PC-9 (cell line): Measurements from ENCODE around the gene RAB10.

Source experiments
- EZH2 ChIP-seq: fragments of 200-600 bp; sonication (generic); IDR thresholded peaks from 2 replicates; pipeline ENCODE4 v1.8.0; 2017; ENCODE audit warnings: antibody characterized with exemption, low read depth
- TF ChIP-seq, protein P1 (sequence below): fragments of 200-600 bp; sonication (generic); conservative IDR thresholded peaks from 2 replicates; pipeline ENCODE4 v1.6.1; 2017; ENCODE audit warnings: mixed run types, antibody characterized with exemption, mild to moderate bottlenecking, moderate library complexity

DNA sequence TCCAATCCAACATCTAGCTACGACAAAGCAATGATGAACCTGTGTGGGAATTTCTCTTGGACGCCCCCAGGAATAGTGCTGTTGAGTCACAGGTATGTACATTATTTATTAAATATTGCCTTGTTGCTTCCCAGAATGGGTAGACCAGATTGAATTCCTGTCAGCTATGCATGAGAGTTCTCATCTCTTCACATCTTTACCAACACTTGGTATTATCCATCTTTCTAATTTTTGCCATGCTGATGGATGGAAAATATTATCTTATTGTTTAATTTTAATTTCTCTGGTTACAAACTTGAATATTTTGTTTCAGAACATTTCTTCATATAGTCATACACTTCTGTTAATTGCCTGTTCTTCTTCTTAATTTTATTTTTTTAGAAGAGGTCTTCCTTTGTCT is 9.6 kb upstream of the RAB10 start:
- TF ChIP-seq, protein P1, sequence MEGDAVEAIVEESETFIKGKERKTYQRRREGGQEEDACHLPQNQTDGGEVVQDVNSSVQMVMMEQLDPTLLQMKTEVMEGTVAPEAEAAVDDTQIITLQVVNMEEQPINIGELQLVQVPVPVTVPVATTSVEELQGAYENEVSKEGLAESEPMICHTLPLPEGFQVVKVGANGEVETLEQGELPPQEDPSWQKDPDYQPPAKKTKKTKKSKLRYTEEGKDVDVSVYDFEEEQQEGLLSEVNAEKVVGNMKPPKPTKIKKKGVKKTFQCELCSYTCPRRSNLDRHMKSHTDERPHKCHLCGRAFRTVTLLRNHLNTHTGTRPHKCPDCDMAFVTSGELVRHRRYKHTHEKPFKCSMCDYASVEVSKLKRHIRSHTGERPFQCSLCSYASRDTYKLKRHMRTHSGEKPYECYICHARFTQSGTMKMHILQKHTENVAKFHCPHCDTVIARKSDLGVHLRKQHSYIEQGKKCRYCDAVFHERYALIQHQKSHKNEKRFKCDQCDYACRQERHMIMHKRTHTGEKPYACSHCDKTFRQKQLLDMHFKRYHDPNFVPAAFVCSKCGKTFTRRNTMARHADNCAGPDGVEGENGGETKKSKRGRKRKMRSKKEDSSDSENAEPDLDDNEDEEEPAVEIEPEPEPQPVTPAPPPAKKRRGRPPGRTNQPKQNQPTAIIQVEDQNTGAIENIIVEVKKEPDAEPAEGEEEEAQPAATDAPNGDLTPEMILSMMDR: no peak
- no peak for TF ChIP-seq EZH2
